ENCODE results near the gene MRPL34. TPM values are rescaled to one million over a fixed set of nuclear protein-coding genes. Genes with fewer than 3 reads are reported as not detected.

Gene MRPL34
- total RNA-seq, 1 experiment from 2014 or later, result 78.9 TPM

- Mint-ChIP-seq H3K27ac (ENCODE audit: unreplicated experiment) (no peak overlapping the region), H3K27me3 (ENCODE audit: insufficient read depth, unreplicated experiment) (no peaks in the 10 kb centered on the region), H3K36me3 (ENCODE audit: insufficient read depth, unreplicated experiment) (peaks cover 36% of the 10 kb centered on the region), H3K9me3 (ENCODE audit: unreplicated experiment) (no peaks in the 10 kb centered on the region), H3K4me1 (ENCODE audit: low read depth, unreplicated experiment) (no peaks in the 10 kb centered on the region), H3K4me3 (ENCODE audit: unreplicated experiment) (no peak overlapping the region)
- BruUV-seq (replicated peaks), result no TSS peak
- Histone ChIP-seq H3K4me1 (peaks cover 11% of the 10 kb centered on the region), H3K36me3 (ENCODE audit: control insufficient read depth, insufficient read depth, low read length) (no peaks in the 10 kb centered on the region; the same call in 1 of the 2 replicates), H3K9me3 (no peaks in the 10 kb centered on the region), H3K4me3 (ENCODE audit: low read depth, low read length) (no peak overlapping the region), H3K27me3 (replicated peaks; ENCODE audit: control insufficient read depth, insufficient read depth, low read length) (no peaks in the 10 kb centered on the region)
- TF ChIP-seq, protein P1, sequence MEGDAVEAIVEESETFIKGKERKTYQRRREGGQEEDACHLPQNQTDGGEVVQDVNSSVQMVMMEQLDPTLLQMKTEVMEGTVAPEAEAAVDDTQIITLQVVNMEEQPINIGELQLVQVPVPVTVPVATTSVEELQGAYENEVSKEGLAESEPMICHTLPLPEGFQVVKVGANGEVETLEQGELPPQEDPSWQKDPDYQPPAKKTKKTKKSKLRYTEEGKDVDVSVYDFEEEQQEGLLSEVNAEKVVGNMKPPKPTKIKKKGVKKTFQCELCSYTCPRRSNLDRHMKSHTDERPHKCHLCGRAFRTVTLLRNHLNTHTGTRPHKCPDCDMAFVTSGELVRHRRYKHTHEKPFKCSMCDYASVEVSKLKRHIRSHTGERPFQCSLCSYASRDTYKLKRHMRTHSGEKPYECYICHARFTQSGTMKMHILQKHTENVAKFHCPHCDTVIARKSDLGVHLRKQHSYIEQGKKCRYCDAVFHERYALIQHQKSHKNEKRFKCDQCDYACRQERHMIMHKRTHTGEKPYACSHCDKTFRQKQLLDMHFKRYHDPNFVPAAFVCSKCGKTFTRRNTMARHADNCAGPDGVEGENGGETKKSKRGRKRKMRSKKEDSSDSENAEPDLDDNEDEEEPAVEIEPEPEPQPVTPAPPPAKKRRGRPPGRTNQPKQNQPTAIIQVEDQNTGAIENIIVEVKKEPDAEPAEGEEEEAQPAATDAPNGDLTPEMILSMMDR (IDR thresholded peaks at IDR 0.05; ENCODE audit: insufficient read depth in 1 of 2, low read depth in 1 of 2, low read length in 1 of 2, severe bottlenecking in 1 of 2, unreplicated experiment in 1 of 2), result no peak
- CTCF ChIA-PET, result no interaction called here
- intact Hi-C loops (cut with micrococcal nuclease; ENCODE audit: unreplicated experiment), result no loop called here
- no peak for DNase-seq
- POLR2A ChIA-PET, result no interaction called here
These were observed 17.2 kb downstream of the MRPL34 start for GRCh38 chr19:17322854-17323253.

GRCh38 chr19:17323300-17323963 is 17.8 kb downstream of the MRPL34 start:
- CTCF ChIA-PET, result no interaction called here
- H3K4me1 ChIP-seq, result peaks cover 11% of the 10 kb centered on the region
- TF ChIP-seq, protein P1 (IDR thresholded peaks at IDR 0.05; ENCODE audit: insufficient read depth in 1 of 2, low read depth in 1 of 2, low read length in 1 of 2, severe bottlenecking in 1 of 2, unreplicated experiment in 1 of 2), result no peak
- H3K36me3 ChIP-seq (ENCODE audit: control insufficient read depth, insufficient read depth, low read length), result no peaks in the 10 kb centered on the region; the same call in 1 of the 2 replicates
- Mint-ChIP-seq H3K4me1 (ENCODE audit: low read depth, unreplicated experiment) (no peaks in the 10 kb centered on the region), H3K9me3 (ENCODE audit: unreplicated experiment) (no peaks in the 10 kb centered on the region), H3K4me3 (ENCODE audit: unreplicated experiment) (no peak overlapping the region), H3K27ac (ENCODE audit: unreplicated experiment) (no peak overlapping the region), H3K27me3 (ENCODE audit: insufficient read depth, unreplicated experiment) (no peaks in the 10 kb centered on the region), H3K36me3 (ENCODE audit: insufficient read depth, unreplicated experiment) (peaks cover 39% of the 10 kb centered on the region)
- no peaks in the 10 kb centered on the region for H3K9me3 ChIP-seq
- no TSS peak for BruUV-seq (replicated peaks)
- DNase-seq, result no peak
- no peaks in the 10 kb centered on the region for H3K27me3 ChIP-seq (replicated peaks; ENCODE audit: control insufficient read depth, insufficient read depth, low read length)
- intact Hi-C loops (cut with micrococcal nuclease; ENCODE audit: unreplicated experiment), result no loop called here
- POLR2A ChIA-PET, result no interaction called here
- H3K4me3 ChIP-seq (ENCODE audit: low read depth, low read length), result no peak overlapping the region

DNA sequence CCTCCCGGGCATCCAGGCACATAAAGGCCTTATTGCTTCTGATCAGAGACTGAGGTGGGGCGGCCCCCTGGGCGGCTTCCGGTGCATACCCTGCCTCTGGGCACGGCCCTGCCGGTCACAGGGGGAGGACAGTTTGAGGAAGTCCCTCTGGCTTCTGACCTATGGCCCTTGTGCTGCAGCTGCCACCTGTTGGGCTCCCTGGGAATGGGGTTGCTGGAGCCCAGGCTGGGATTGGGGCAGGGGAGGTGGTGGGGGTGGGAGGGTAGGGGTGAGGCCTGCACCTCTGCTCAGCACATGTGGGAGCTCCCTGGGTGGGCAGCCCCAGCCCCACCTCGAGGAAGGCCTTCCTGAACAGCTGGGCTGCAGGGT is 18.3 kb downstream of the MRPL34 start:
- DNase-seq, result no peak
- intact Hi-C loops (cut with micrococcal nuclease; ENCODE audit: unreplicated experiment), result no loop called here
- Mint-ChIP-seq H3K27me3 (ENCODE audit: insufficient read depth, unreplicated experiment) (no peaks in the 10 kb centered on the region), H3K4me1 (ENCODE audit: low read depth, unreplicated experiment) (no peaks in the 10 kb centered on the region), H3K9me3 (ENCODE audit: unreplicated experiment) (no peaks in the 10 kb centered on the region), H3K4me3 (ENCODE audit: unreplicated experiment) (no peak overlapping the region), H3K36me3 (ENCODE audit: insufficient read depth, unreplicated experiment) (peaks cover 39% of the 10 kb centered on the region), H3K27ac (ENCODE audit: unreplicated experiment) (no peak overlapping the region)
- BruUV-seq (replicated peaks), result no TSS peak
- Histone ChIP-seq H3K4me3 (ENCODE audit: low read depth, low read length) (no peak overlapping the region), H3K4me1 (peaks cover 12% of the 10 kb centered on the region), H3K27me3 (replicated peaks; ENCODE audit: control insufficient read depth, insufficient read depth, low read length) (no peaks in the 10 kb centered on the region), H3K9me3 (no peaks in the 10 kb centered on the region), H3K36me3 (ENCODE audit: control insufficient read depth, insufficient read depth, low read length) (no peaks in the 10 kb centered on the region; the same call in 1 of the 2 replicates)
- CTCF ChIA-PET, result no interaction called here
- POLR2A ChIA-PET, result no interaction called here
- TF ChIP-seq, protein P1 (IDR thresholded peaks at IDR 0.05; ENCODE audit: insufficient read depth in 1 of 2, low read depth in 1 of 2, low read length in 1 of 2, severe bottlenecking in 1 of 2, unreplicated experiment in 1 of 2), result no peak

Measured in Caco-2 (cell line).